Immature natural killer cell (primary cell): ENCODE results near the gene GNAI3. TPM values are rescaled to one million over a fixed set of nuclear protein-coding genes. Genes with fewer than 3 reads are reported as not detected.
A peak's percentile ranks its signal among the peaks of the same experiment; 100 is the strongest.

Experiments used
- DNase-seq, 3 donors: peaks; one replicate each; pipeline ENCODE4 v3.0.0; 2022; ENCODE audit warnings: mixed read lengths in 1 of 3
- H3K27ac Mint-ChIP-seq, 6 donors: one replicate each; pipeline ENCODE4 v1.8.0; 2020; ENCODE audit warnings: mixed read lengths in 6 of 6, mild to moderate bottlenecking in 5 of 6, inconsistent platforms in 4 of 6, moderate library complexity in 3 of 6
- H3K27me3 Mint-ChIP-seq, 3 donors: one replicate each; pipeline ENCODE4 v1.8.0; 2020 to 2021; ENCODE audit warnings: low read depth in 3 of 3, mild to moderate bottlenecking in 3 of 3, mixed read lengths in 3 of 3, moderate library complexity in 3 of 3, inconsistent platforms in 1 of 3
- H3K36me3 Mint-ChIP-seq, 3 donors: one replicate each; pipeline ENCODE4 v1.8.0; 2020; ENCODE audit warnings: mixed read lengths in 3 of 3, inconsistent platforms in 2 of 3, mild to moderate bottlenecking in 2 of 3
- H3K4me1 Mint-ChIP-seq, 2 donors: one replicate each; pipeline ENCODE4 v1.8.0; 2020; ENCODE audit warnings: inconsistent platforms in 2 of 2, mild to moderate bottlenecking in 2 of 2, mixed read lengths in 2 of 2, moderate library complexity in 1 of 2
- H3K4me3 Mint-ChIP-seq, 5 donors: one replicate each; pipeline ENCODE4 v1.8.0; 2020; ENCODE audit warnings: mild to moderate bottlenecking in 5 of 5, mixed read lengths in 5 of 5, inconsistent platforms in 3 of 5, moderate library complexity in 3 of 5
- H3K9me3 Mint-ChIP-seq, 6 donors: one replicate each; pipeline ENCODE4 v1.8.0; 2020; ENCODE audit warnings: mild to moderate bottlenecking in 6 of 6, mixed read lengths in 6 of 6, inconsistent platforms in 4 of 6, moderate library complexity in 3 of 6
- polyA plus RNA-seq, 3 donors: library from polyadenylated mRNA; unstranded; fragments of 300-500 nt; fragmentation: Illumina TruSeq; gene quantifications; one replicate each; pipeline ENCODE4 v1.2.3, GENCODE V29; 2021

GNAI3 gene
- polyA plus RNA-seq, 3 donors from 2014 or later = 8.8 to 16.8 (median 10.3) TPM

GRCh38 chr1:109543988-109544735 is 4.3 kb upstream of the GNAI3 start:
- H3K36me3 Mint-ChIP-seq = no peaks in the 10 kb centered on the region
- no peaks in the 10 kb centered on the region for H3K9me3 Mint-ChIP-seq
- peaks cover 5 to 17% (median 9%) of the 10 kb centered on the region in 3 donors for H3K27me3 Mint-ChIP-seq
- H3K4me1 Mint-ChIP-seq = peaks cover 27 to 33% of the 10 kb centered on the region in 2 donors
- H3K4me3 Mint-ChIP-seq = no peak overlapping the region
- DNase-seq = no peak
- H3K27ac Mint-ChIP-seq = peak overlapping the region in 1 of 6 donors; percentile 56

- peaks cover 45 to 56% of the 10 kb centered on the region in 2 donors for H3K4me1 Mint-ChIP-seq
- peak overlapping the region; percentile 93 to 99 (median 99) for H3K4me3 Mint-ChIP-seq
- H3K36me3 Mint-ChIP-seq = no peaks in the 10 kb centered on the region
- peak overlapping the region; percentile 95 to 99 (median 98) for H3K27ac Mint-ChIP-seq
- H3K27me3 Mint-ChIP-seq = peaks cover 5 to 22% (median 13%) of the 10 kb centered on the region in 3 donors
- no peaks in the 10 kb centered on the region for H3K9me3 Mint-ChIP-seq
- peak; percentile 83 to 86 (median 84) for DNase-seq
Observed at GRCh38 chr1:109546311-109547109, 1.9 kb upstream of the GNAI3 start.

GRCh38 chr1:109547463-109548320 is 723 bp upstream of the GNAI3 start:
- no peaks in the 10 kb centered on the region for H3K9me3 Mint-ChIP-seq
- DNase-seq = peak in 1 of 3 donors; percentile 12
- H3K4me1 Mint-ChIP-seq = peaks cover 50 to 62% of the 10 kb centered on the region in 2 donors
- peak overlapping the region; percentile 93 to 99 (median 99) for H3K4me3 Mint-ChIP-seq
- H3K27me3 Mint-ChIP-seq = peaks cover 5 to 22% (median 13%) of the 10 kb centered on the region in 3 donors
- H3K27ac Mint-ChIP-seq = peak overlapping the region; percentile 95 to 99 (median 98)
- no peaks in the 10 kb centered on the region for H3K36me3 Mint-ChIP-seq

- no peaks in the 10 kb centered on the region for H3K9me3 Mint-ChIP-seq
- H3K27me3 Mint-ChIP-seq = peaks cover 2 to 3% (median 2%) of the 10 kb centered on the region in 3 donors
- H3K27ac Mint-ChIP-seq = peak overlapping the region in 2 of 6 donors; percentile 5 to 36
- no peak overlapping the region for H3K4me3 Mint-ChIP-seq
- H3K4me1 Mint-ChIP-seq = peaks cover 73 to 91% of the 10 kb centered on the region in 2 donors
- H3K36me3 Mint-ChIP-seq = no peaks in the 10 kb centered on the region
- DNase-seq = no peak
Observed at GRCh38 chr1:109556563-109556962, 8.1 kb downstream of the GNAI3 start.

GRCh38 chr1:109557520-109557919 is 9.1 kb downstream of the GNAI3 start:
- H3K36me3 Mint-ChIP-seq = no peaks in the 10 kb centered on the region
- DNase-seq = no peak
- peaks cover 2 to 3% (median 2%) of the 10 kb centered on the region in 3 donors for H3K27me3 Mint-ChIP-seq
- H3K4me3 Mint-ChIP-seq = no peak overlapping the region
- H3K9me3 Mint-ChIP-seq = no peaks in the 10 kb centered on the region
- peaks cover 73 to 98% of the 10 kb centered on the region in 2 donors for H3K4me1 Mint-ChIP-seq
- peak overlapping the region in 1 of 6 donors; percentile 31 for H3K27ac Mint-ChIP-seq

GRCh38 chr1:109559995-109560394 is 11.6 kb downstream of the GNAI3 start:
- Mint-ChIP-seq H3K36me3 (no peaks in the 10 kb centered on the region), H3K27me3 (peaks cover 2 to 3% (median 2%) of the 10 kb centered on the region in 3 donors), H3K9me3 (no peaks in the 10 kb centered on the region), H3K27ac (peak overlapping the region in 4 of 6 donors; percentile 9 to 31 (median 20)), H3K4me3 (no peak overlapping the region), H3K4me1 (peaks cover 74 to 96% of the 10 kb centered on the region in 2 donors)
- no peak for DNase-seq

GRCh38 chr1:109564194-109564878 is 15.9 kb downstream of the GNAI3 start:
- no peaks in the 10 kb centered on the region for H3K27me3 Mint-ChIP-seq
- DNase-seq = no peak
- no peaks in the 10 kb centered on the region for H3K9me3 Mint-ChIP-seq
- H3K4me1 Mint-ChIP-seq = peaks cover 55 to 67% of the 10 kb centered on the region in 2 donors
- no peaks in the 10 kb centered on the region for H3K36me3 Mint-ChIP-seq
- peak overlapping the region; percentile 12 to 64 (median 42) for H3K27ac Mint-ChIP-seq
- H3K4me3 Mint-ChIP-seq = peak overlapping the region in 2 of 5 donors; percentile 19 to 25

- Mint-ChIP-seq H3K27me3 (no peaks in the 10 kb centered on the region), H3K4me3 (no peak overlapping the region), H3K27ac (no peak overlapping the region), H3K36me3 (no peaks in the 10 kb centered on the region), H3K9me3 (no peaks in the 10 kb centered on the region), H3K4me1 (peaks cover 49 to 58% of the 10 kb centered on the region in 2 donors)
- DNase-seq = no peak
Observed at GRCh38 chr1:109565241-109565640, 16.8 kb downstream of the GNAI3 start.

GRCh38 chr1:109566982-109567381 is 18.6 kb downstream of the GNAI3 start:
- no peak overlapping the region for H3K4me3 Mint-ChIP-seq
- H3K27me3 Mint-ChIP-seq = no peaks in the 10 kb centered on the region
- H3K9me3 Mint-ChIP-seq = no peaks in the 10 kb centered on the region
- peak overlapping the region in 1 of 6 donors; percentile 75 for H3K27ac Mint-ChIP-seq
- peaks cover 32 to 41% of the 10 kb centered on the region in 2 donors for H3K4me1 Mint-ChIP-seq
- no peak for DNase-seq
- H3K36me3 Mint-ChIP-seq = no peaks in the 10 kb centered on the region

- H3K27ac Mint-ChIP-seq = peak overlapping the region in 3 of 6 donors; percentile 18 to 43 (median 18)
- H3K4me3 Mint-ChIP-seq = no peak overlapping the region
- H3K36me3 Mint-ChIP-seq = no peaks in the 10 kb centered on the region
- H3K4me1 Mint-ChIP-seq = peaks cover 37 to 41% of the 10 kb centered on the region in 2 donors
- DNase-seq = no peak
- H3K9me3 Mint-ChIP-seq = no peaks in the 10 kb centered on the region
- peaks cover 0 to 4% (median 3%) of the 10 kb centered on the region in 3 donors for H3K27me3 Mint-ChIP-seq
Observed at GRCh38 chr1:109567877-109568672, 19.7 kb downstream of the GNAI3 start.

- H3K27me3 Mint-ChIP-seq = peaks cover 0 to 4% (median 3%) of the 10 kb centered on the region in 3 donors
- no peak for DNase-seq
- H3K4me1 Mint-ChIP-seq = peaks cover 32 to 37% of the 10 kb centered on the region in 2 donors
- H3K36me3 Mint-ChIP-seq = no peaks in the 10 kb centered on the region
- no peak overlapping the region for H3K4me3 Mint-ChIP-seq
- no peaks in the 10 kb centered on the region for H3K9me3 Mint-ChIP-seq
- H3K27ac Mint-ChIP-seq = no peak overlapping the region
Observed at GRCh38 chr1:109569323-109569722, 20.9 kb downstream of the GNAI3 start.

- no peak for DNase-seq
- H3K36me3 Mint-ChIP-seq = peaks cover 0 to 5% (median 0%) of the 10 kb centered on the region in 3 donors
- H3K4me3 Mint-ChIP-seq = no peak overlapping the region
- peaks cover 2 to 4% (median 3%) of the 10 kb centered on the region in 3 donors for H3K27me3 Mint-ChIP-seq
- H3K9me3 Mint-ChIP-seq = no peaks in the 10 kb centered on the region
- no peak overlapping the region for H3K27ac Mint-ChIP-seq
- peaks cover 23 to 27% of the 10 kb centered on the region in 2 donors for H3K4me1 Mint-ChIP-seq
Observed at GRCh38 chr1:109570414-109570813, 22.0 kb downstream of the GNAI3 start.
